SU-DHL-6 (cell line): ENCODE results near the gene GALNT17.

Experiments used
- EZH2phosphoT487 ChIP-seq: fragments of 200-600 bp; sonication (generic), shearing (Covaris generic); conservative IDR thresholded peaks from 2 replicates; pipeline ENCODE4 v1.6.1; 2018; ENCODE audit warnings: mild to moderate bottlenecking, antibody characterized with exemption, low read length, moderate library complexity, mixed read lengths
- TF ChIP-seq, protein P1 (sequence below): fragments of 200-600 bp; sonication (generic); IDR thresholded peaks from one replicate; pipeline ENCODE4 v1.5.1; 2017; ENCODE audit warnings: antibody characterized with exemption, mild to moderate bottlenecking, low read length, moderate library complexity; ENCODE audit not compliant: insufficient read depth, poor library complexity, severe bottlenecking

DNA sequence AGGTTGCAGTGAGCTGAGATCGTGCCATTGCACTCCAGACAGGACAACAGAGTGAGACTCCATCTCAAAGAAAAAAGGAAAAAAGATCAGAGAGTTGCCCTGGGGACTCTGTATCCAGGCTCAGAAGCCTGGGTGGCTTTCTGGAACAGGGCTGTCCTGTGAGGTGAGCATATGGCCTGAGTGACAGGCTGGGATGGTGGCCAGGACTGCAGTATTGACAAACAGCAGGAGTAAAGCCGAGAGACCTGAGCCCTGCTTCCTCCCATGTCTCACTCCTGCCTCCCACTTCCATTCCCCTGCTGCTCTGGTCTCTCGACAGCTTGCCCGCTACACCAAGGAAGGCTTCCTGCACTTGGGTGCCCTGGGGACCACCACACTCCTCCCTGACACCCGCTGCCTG, 578.5 kb downstream of the GALNT17 start:
- TF ChIP-seq, protein P1, sequence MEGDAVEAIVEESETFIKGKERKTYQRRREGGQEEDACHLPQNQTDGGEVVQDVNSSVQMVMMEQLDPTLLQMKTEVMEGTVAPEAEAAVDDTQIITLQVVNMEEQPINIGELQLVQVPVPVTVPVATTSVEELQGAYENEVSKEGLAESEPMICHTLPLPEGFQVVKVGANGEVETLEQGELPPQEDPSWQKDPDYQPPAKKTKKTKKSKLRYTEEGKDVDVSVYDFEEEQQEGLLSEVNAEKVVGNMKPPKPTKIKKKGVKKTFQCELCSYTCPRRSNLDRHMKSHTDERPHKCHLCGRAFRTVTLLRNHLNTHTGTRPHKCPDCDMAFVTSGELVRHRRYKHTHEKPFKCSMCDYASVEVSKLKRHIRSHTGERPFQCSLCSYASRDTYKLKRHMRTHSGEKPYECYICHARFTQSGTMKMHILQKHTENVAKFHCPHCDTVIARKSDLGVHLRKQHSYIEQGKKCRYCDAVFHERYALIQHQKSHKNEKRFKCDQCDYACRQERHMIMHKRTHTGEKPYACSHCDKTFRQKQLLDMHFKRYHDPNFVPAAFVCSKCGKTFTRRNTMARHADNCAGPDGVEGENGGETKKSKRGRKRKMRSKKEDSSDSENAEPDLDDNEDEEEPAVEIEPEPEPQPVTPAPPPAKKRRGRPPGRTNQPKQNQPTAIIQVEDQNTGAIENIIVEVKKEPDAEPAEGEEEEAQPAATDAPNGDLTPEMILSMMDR, result no peak
- no peak for TF ChIP-seq EZH2phosphoT487
